ENCODE measurements around the gene CYP4F22.

DNA sequence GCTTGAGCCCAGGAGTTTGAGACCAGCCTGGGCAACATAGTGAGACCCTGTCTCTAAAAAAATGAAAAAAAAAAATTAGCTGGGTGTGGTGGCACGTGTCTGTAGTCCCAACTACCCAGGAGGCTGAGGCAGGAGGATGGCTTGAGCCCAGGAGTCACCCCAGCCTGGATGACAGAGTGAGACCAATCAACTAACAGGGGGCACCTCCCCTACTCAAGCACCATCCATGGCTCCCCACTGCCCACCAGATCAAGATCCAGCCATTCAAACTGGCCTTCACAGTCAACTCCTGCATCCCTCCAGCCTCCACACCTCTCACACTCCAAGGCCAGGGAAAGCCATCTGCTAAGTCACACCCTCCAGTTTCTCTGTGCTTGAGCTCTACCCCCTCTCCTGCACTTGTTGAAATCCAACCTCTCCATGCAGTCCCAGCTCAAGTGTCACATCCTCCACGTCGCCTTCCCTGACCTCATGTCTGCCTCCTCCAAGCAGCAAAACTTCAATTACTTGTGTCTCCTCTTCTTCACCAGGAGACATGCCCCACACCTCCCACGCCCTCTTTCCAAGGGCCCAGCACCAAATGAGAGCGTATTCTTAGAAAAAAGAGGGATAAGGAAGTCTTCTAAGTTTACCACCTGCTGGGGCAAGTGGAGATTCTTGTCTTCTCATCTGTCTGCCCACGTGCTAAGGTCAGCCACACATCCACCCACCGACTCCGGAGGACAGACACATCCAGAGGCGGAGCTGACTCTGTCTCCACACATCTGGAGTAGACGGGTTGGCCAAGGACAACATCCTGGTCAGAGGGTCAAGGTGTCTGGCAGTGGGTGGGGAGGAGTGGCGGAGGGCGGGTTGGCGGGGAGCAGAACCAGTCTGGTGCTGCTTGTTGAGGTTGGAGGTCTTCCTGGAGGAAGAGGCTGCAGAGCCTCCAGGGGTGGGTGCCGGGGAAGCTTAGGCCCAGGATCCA, 974 bp upstream of the CYP4F22 start:
- TF ChIP-seq CTCF (IDR thresholded peaks at IDR 0.05), result no peak
- TF ChIP-seq ZFX (IDR thresholded peaks at IDR 0.05; ENCODE audit: borderline replicate concordance), result no peak
